GM06990 (cell line): ENCODE data around the gene EPHX1.

Experiments
- DNase-seq: peaks from one replicate; pipeline ENCODE4 v3.0.0-alpha.2; 2011; ENCODE audit not compliant: insufficient read length; ENCODE audit errors: extremely low read depth
- H3K27me3 ChIP-seq: replicated peaks from 2 replicates; pipeline ENCODE4 v1.6.0; 2011; ENCODE audit warnings: low read length; ENCODE audit not compliant: control insufficient read depth, insufficient read depth
- H3K36me3 ChIP-seq: 2 replicates; pipeline ENCODE4 v1.5.1; 2011; ENCODE audit warnings: low read length; ENCODE audit not compliant: control insufficient read depth, insufficient read depth
- H3K4me3 ChIP-seq: replicated peaks from 2 replicates; pipeline ENCODE4 v1.5.1; 2011; ENCODE audit warnings: low read depth, mild to moderate bottlenecking, control low read depth, low read length
- TF ChIP-seq, protein P1 (sequence below): IDR thresholded peaks from 2 replicates; pipeline ENCODE4 v1.5.1; 2011; ENCODE audit warnings: low read length, control low read depth, mild to moderate bottlenecking, inconsistent platforms; ENCODE audit not compliant: insufficient read depth, poor library complexity, severe bottlenecking

EPHX1 gene

DNA sequence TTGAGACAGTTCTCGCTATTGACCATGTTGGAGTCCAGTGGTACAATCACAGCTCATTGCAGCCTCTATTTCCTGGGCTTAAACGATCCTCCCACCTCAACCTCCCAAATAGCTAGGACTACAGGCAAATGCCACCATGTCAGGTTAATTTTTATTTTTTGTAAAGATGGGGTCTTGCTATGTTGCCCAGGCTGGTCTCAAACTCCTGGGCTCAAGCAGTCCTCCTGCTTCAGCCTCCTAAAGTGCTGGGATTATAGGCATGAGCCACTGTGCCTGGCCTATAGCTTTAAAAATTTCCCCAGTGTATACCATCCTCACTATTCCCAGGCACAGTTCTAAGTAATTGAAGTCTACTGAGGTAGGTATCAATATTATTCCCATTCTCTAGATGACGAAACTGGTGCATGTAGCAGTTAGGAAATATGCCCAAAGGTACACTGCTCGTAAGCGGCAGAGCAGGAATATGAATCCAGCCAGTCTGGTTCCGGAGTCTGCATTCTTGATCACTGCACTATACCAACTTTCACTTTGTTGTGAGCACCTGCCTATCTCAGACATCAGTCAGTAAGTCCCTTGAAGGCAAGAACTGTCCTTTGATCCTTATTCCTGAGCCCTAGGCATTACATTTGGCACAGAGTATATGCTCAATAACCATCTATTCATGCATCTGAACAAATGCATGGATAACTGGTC is 43.8 kb upstream of the EPHX1 start:
- Histone ChIP-seq H3K27me3 (no peaks in the 10 kb centered on the region), H3K36me3 (no peaks in the 10 kb centered on the region), H3K4me3 (no peak overlapping the region)
- DNase-seq: no peak
- TF ChIP-seq, protein P1, sequence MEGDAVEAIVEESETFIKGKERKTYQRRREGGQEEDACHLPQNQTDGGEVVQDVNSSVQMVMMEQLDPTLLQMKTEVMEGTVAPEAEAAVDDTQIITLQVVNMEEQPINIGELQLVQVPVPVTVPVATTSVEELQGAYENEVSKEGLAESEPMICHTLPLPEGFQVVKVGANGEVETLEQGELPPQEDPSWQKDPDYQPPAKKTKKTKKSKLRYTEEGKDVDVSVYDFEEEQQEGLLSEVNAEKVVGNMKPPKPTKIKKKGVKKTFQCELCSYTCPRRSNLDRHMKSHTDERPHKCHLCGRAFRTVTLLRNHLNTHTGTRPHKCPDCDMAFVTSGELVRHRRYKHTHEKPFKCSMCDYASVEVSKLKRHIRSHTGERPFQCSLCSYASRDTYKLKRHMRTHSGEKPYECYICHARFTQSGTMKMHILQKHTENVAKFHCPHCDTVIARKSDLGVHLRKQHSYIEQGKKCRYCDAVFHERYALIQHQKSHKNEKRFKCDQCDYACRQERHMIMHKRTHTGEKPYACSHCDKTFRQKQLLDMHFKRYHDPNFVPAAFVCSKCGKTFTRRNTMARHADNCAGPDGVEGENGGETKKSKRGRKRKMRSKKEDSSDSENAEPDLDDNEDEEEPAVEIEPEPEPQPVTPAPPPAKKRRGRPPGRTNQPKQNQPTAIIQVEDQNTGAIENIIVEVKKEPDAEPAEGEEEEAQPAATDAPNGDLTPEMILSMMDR: no peak

DNA sequence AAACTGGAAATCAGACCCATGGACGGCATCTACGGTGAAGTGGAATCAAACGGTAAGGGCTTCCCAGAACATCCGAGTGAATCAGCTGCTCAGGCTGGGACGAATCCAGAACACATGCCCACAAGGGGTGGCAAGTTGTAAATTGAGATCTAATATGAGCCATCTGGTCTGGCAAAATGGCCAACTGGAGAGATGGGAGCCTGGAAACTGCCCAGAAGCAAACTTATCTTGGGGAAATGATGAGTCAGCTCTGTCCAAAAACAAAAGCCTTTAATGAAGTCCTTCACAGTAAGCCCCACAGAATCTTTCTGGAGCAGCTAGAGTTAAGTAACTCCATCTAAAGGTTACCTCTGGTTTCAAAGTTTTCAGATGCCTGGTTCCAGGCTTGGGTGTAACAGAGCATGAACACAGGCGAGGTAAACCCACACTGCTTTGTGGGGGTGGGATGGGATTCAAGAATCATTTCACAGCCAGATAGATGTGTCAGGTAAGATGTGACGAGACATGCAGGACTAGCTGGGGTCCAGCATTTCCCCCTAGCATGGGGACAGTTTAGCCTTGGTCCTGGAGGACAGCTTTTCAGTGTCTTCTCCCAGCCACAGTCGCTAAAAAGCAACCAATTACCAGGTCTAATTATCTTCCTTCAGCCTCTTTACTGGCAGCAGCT is 42.8 kb upstream of the EPHX1 start:
- TF ChIP-seq, protein P1: no peak
- DNase-seq: no peak
- Histone ChIP-seq H3K4me3 (no peak overlapping the region), H3K27me3 (no peaks in the 10 kb centered on the region), H3K36me3 (no peaks in the 10 kb centered on the region)

DNA sequence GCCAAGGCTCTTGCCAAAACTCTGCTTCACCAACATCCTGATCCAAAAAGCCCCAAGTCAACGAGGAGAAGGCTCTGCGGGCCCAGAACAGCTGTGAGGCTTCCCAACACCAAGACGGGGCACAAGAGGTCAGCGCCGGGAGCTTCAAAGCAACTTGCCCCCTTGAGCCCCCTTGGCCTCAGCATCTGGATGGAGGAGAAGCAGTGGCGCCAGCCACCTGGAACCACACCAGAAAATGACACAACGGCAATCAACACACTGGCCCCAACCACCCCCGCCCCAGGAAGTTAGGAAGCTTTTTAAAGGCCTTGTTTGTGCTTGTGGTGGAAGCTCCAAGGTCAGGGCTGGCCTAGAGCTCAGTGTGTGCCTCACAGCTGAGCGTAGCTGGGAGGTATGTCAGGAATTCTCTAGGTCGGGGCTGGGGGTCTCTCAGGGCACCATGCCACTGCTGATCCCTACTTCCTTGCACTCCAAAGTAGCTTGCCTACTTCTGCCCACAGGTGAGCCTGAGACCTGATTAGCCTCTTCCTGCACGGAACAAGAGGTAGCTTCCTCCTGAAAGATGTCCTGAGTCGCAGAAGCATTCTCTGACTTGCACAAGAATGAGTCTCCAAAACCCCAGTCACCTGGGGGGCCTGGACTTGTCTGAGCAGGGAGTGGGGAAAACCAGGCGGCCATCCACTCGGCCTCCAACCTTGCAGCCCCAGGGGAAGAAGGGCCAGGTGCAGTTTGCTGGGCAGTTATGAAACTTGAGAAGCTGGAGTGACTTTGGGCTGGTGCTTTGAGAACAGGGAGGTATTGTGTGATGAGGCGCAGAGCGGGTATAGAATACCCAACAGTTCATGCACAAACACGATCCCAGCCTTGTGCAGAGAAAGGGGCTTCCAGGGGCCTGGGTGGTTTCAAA is 42.0 kb upstream of the EPHX1 start:
- no peak for DNase-seq
- Histone ChIP-seq H3K4me3 (no peak overlapping the region), H3K36me3 (no peaks in the 10 kb centered on the region), H3K27me3 (no peaks in the 10 kb centered on the region)
- TF ChIP-seq, protein P1: no peak

DNA sequence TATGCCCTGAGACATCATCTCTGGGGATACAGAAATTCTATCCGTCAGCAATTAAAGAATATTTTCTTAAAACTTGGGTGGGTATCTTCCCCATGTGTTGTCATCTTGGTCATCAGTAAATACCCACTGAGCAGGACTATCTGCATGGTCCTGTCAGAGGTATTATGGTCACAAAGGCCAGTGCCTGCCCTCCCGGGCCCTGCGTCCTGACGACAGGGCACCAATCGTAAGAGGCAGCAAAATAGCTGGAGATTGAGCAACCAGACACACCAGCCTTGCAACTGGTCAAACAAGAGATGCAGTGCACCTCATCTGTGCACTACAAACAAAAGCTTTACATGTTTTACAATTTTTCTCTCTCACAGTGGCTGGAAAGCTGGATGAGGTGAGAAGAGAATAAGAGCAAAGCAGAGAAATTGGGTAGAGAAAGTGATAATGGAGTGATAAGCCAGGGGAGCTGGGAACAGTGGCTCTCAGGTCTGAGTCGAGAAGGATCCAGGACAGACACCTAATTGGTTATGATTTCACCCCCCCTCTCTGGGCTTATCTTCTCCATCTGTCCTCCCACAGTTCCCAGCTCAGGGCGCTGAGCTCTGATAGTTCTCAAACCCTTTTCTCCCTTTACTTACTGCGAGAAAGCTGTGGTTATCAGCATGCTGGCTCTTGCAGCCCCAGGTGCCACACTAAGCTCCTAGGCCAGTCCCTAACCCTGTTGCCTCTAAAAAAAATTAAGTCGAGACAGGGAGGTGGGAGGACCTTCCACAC is 41.1 kb upstream of the EPHX1 start:
- Histone ChIP-seq H3K27me3 (no peaks in the 10 kb centered on the region), H3K36me3 (no peaks in the 10 kb centered on the region), H3K4me3 (no peak overlapping the region)
- TF ChIP-seq, protein P1: no peak
- no peak for DNase-seq

DNA sequence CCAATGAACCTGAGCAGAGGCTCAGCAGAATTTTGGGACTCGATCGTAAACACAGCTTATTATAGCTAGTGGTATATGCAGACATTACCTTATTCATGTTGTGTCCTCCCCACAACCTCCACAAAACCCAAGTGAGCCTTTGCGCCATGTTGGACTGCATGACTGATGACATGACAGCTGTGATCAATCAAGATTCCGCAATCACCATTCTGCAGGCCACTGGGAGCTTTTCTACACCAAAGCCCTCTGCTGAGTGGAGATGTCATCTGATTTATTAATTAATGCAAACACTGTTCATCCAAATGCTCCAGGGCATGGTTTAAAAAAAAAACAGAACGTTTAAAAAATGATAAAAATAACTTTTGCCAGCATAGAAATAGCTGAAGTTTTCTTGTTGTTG is 40.2 kb upstream of the EPHX1 start:
- DNase-seq: no peak
- TF ChIP-seq, protein P1: no peak
- Histone ChIP-seq H3K36me3 (no peaks in the 10 kb centered on the region), H3K27me3 (no peaks in the 10 kb centered on the region), H3K4me3 (no peak overlapping the region)
